H9 (cell line): ENCODE data around the gene MUC21. TPM values are rescaled to one million over a fixed set of nuclear protein-coding genes. Genes with fewer than 3 reads are reported as not detected.
A peak's percentile ranks its signal among the peaks of the same experiment; 100 is the strongest.

ENCODE experiments used
- DNase-seq: peaks from one replicate; pipeline ENCODE4 v3.0.0-alpha.2; 2017
- H2AFZ ChIP-seq: one replicate; pipeline ENCODE4 v1.6.1; 2013; ENCODE audit warnings: mild to moderate bottlenecking, low read length, control low read depth, moderate library complexity
- H2AK5ac ChIP-seq: 2 replicates; pipeline ENCODE4 v1.6.1; 2013; ENCODE audit warnings: low read length, control low read depth, mixed read lengths; ENCODE audit not compliant: insufficient read length
- H2BK120ac ChIP-seq: one replicate; pipeline ENCODE4 v1.6.1; 2013; ENCODE audit warnings: low read depth, mild to moderate bottlenecking, low read length, control low read depth, inconsistent platforms; ENCODE audit not compliant: poor library complexity, severe bottlenecking
- H2BK12ac ChIP-seq: 2 replicates; pipeline ENCODE4 v1.6.1; 2013; ENCODE audit warnings: low read length, control low read depth, mixed read lengths, low read depth; ENCODE audit not compliant: insufficient read length
- H2BK15ac ChIP-seq: 2 replicates; pipeline ENCODE4 v1.6.1; 2013; ENCODE audit warnings: low read depth, low read length, control low read depth
- H2BK20ac ChIP-seq: one replicate; pipeline ENCODE4 v1.6.1; 2013; ENCODE audit warnings: low read depth, mild to moderate bottlenecking, low read length, control low read depth, inconsistent platforms; ENCODE audit not compliant: poor library complexity, severe bottlenecking
- H2BK5ac ChIP-seq: 2 replicates; pipeline ENCODE4 v1.6.1; 2013; ENCODE audit warnings: low read length, control low read depth, mixed read lengths; ENCODE audit not compliant: insufficient read length
- H3K14ac ChIP-seq: 2 replicates; pipeline ENCODE4 v1.6.1; 2013; ENCODE audit warnings: low read length, control low read depth; ENCODE audit not compliant: insufficient read depth
- H3K18ac ChIP-seq: 2 replicates; pipeline ENCODE4 v1.6.1; 2013; ENCODE audit warnings: low read depth, mild to moderate bottlenecking, mixed read lengths, low read length, control low read depth; ENCODE audit not compliant: insufficient read length
- H3K23ac ChIP-seq: 2 replicates; pipeline ENCODE4 v1.6.1; 2013; ENCODE audit warnings: low read length, control low read depth, mixed read lengths, low read depth; ENCODE audit not compliant: insufficient read length
- H3K23me2 ChIP-seq: 2 replicates; pipeline ENCODE4 v1.6.1; 2013; ENCODE audit warnings: low read depth, mild to moderate bottlenecking, mixed read lengths, low read length, control low read depth; ENCODE audit not compliant: insufficient read length, poor library complexity, severe bottlenecking
- H3K27ac ChIP-seq: 2 replicates; pipeline ENCODE4 v1.5.1; 2013; ENCODE audit warnings: low read length, control low read depth, mixed read lengths, low read depth; ENCODE audit not compliant: insufficient read length
- H3K27me3 ChIP-seq: 2 replicates; pipeline ENCODE4 v1.6.1; 2013; ENCODE audit warnings: low read length, control low read depth, inconsistent platforms; ENCODE audit not compliant: insufficient read depth
- H3K4ac ChIP-seq: 2 replicates; pipeline ENCODE4 v1.6.1; 2013; ENCODE audit warnings: low read depth, mild to moderate bottlenecking, control low read depth, inconsistent platforms, low read length, moderate library complexity
- H3K4me1 ChIP-seq: 2 replicates; pipeline ENCODE4 v1.6.1; 2013; ENCODE audit warnings: low read length, control low read depth, inconsistent platforms; ENCODE audit not compliant: insufficient read depth
- H3K4me2 ChIP-seq: 2 replicates; pipeline ENCODE4 v1.6.1; 2013; ENCODE audit warnings: low read length, control low read depth, mixed read lengths; ENCODE audit not compliant: insufficient read length, insufficient read depth
- H3K56ac ChIP-seq: 2 replicates; pipeline ENCODE4 v1.6.1; 2013; ENCODE audit warnings: low read depth, mild to moderate bottlenecking, mixed read lengths, low read length, control low read depth; ENCODE audit not compliant: insufficient read length
- H3K79me1 ChIP-seq: 2 replicates; pipeline ENCODE4 v1.6.1; 2013; ENCODE audit warnings: low read depth, mild to moderate bottlenecking, moderate library complexity, low read length, control low read depth, inconsistent platforms; ENCODE audit not compliant: insufficient read depth, poor library complexity, severe bottlenecking
- H3K79me2 ChIP-seq: 2 replicates; pipeline ENCODE4 v1.6.1; 2013; ENCODE audit warnings: low read length, control low read depth, inconsistent platforms; ENCODE audit not compliant: insufficient read depth
- H3K9ac ChIP-seq: 2 replicates; pipeline ENCODE4 v1.6.1; 2013; ENCODE audit warnings: low read length, control low read depth, mixed read lengths; ENCODE audit not compliant: insufficient read length; ENCODE audit errors: extremely low read depth
- H3K9me3 ChIP-seq: one replicate; pipeline ENCODE4 v1.6.1; 2013; ENCODE audit warnings: low read depth, low read length, inconsistent platforms; ENCODE audit not compliant: control insufficient read depth
- H3T11ph ChIP-seq: one replicate; pipeline ENCODE4 v1.6.1; 2013; ENCODE audit warnings: mild to moderate bottlenecking, low read length, control low read depth, inconsistent platforms
- H4K20me1 ChIP-seq: one replicate; pipeline ENCODE4 v1.6.1; 2013; ENCODE audit not compliant: control insufficient read depth, insufficient read length, insufficient read depth
- H4K5ac ChIP-seq: 2 replicates; pipeline ENCODE4 v1.6.1; 2013; ENCODE audit warnings: low read depth, mild to moderate bottlenecking, mixed read lengths, low read length, control low read depth; ENCODE audit not compliant: insufficient read length
- H4K8ac ChIP-seq: replicated peaks from 2 replicates; pipeline ENCODE4 v1.6.1; 2013; ENCODE audit warnings: low read length, control low read depth, mixed read lengths, low read depth; ENCODE audit not compliant: insufficient read length
- H4K91ac ChIP-seq: 2 replicates; pipeline ENCODE4 v1.6.1; 2013; ENCODE audit warnings: low read depth, mild to moderate bottlenecking, moderate library complexity, mixed read lengths, low read length, control low read depth; ENCODE audit not compliant: insufficient read length
- H3K27ac Mint-ChIP-seq, 3 experiments: 2 replicates in 2 of 3; 3 replicates in 1 of 3; pipeline ENCODE4 v1.8.0; 2020 to 2021; ENCODE audit warnings: mixed read lengths in 3 of 3, mild to moderate bottlenecking in 1 of 3, moderate library complexity in 1 of 3
- H3K27me3 Mint-ChIP-seq: 2 replicates; pipeline ENCODE4 v1.8.0; 2021; ENCODE audit warnings: low read depth, mild to moderate bottlenecking, moderate library complexity, mixed read lengths
- H3K36me3 Mint-ChIP-seq, 3 experiments: 2 replicates in 2 of 3; 3 replicates in 1 of 3; pipeline ENCODE4 v1.8.0; 2020 to 2021; ENCODE audit warnings: low read depth in 3 of 3, mixed read lengths in 3 of 3; ENCODE audit not compliant: insufficient read depth in 1 of 3
- H3K4me1 Mint-ChIP-seq, 2 experiments: 2 replicates each; pipeline ENCODE4 v1.8.0; 2020; ENCODE audit warnings: mixed read lengths in 2 of 2
- H3K4me3 Mint-ChIP-seq, 2 experiments: 2 replicates in 1 of 2; 3 replicates in 1 of 2; pipeline ENCODE4 v1.8.0; 2020 to 2021; ENCODE audit warnings: mild to moderate bottlenecking in 2 of 2, mixed read lengths in 2 of 2, moderate library complexity in 1 of 2
- H3K9me3 Mint-ChIP-seq, 2 experiments: 2 replicates in 1 of 2; 3 replicates in 1 of 2; pipeline ENCODE4 v1.8.0; 2020; ENCODE audit warnings: mild to moderate bottlenecking in 2 of 2, mixed read lengths in 2 of 2, moderate library complexity in 1 of 2
- WGBS: extraction: QIAGEN DNeasy Blood & Tissue Kit; methylation state at CpG from one replicate; pipeline ENCODE4 v1.1.7; 2013; ENCODE audit warnings: missing lambda C conversion rate, low lambda C conversion rate, mixed read lengths; ENCODE audit not compliant: insufficient read length; ENCODE audit errors: extremely low coverage; 5-methylcytosine and 5-hydroxymethylcytosine counted together
- total RNA-seq: library from RNA; stranded (reverse); gene quantifications from 2 replicates; pipeline ENCODE4 v1.2.1, GENCODE V29; 2021
- TF ChIP-seq, protein P1 (sequence below): fragments of 200-600 bp; sonication (generic); conservative IDR thresholded peaks from 3 replicates; pipeline ENCODE4 v1.8.0; 2021; ENCODE audit warnings: antibody characterized with exemption, mild to moderate bottlenecking

Gene MUC21
- total RNA-seq, 1 experiment from 2014 or later: not detected

DNA sequence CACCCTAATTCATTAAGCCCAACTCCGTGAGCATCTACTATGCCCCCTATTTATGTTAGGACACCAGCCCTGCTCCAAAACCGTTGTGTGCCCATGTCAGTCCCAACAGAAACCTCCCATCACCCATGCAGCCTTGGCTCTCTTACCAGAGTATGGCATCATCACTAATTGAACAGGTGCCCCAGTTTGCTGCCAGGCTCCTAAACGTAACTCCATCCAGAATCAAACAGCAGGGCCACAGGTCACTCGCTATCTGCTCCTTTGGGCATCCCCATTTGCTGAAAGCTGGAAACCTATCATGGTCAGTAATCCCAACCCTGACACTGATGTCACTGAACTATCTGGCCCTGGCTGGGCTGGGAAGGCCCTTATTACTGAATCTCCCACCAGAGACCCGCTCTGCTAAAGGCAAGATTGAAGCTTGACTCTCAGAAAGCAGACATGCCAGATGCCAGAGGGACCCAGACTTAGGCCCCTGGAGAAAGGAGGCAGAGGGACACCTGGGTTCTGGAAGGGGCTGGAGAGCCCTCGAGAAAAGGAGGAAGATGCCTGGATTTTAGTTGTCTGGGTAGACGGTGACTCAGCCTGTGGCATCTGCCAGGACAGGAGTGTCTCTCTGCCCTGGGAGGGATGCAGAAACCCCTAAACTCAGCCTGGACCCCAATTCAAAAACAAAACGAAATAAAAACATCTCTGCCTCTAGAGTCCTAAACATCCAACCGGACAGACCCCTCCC lies 28.7 kb upstream of the MUC21 start:
- Histone ChIP-seq H2BK15ac (no peak overlapping the region), H4K5ac (no peak overlapping the region), H3K4ac (no peak overlapping the region), H3K79me2 (no peaks in the 10 kb centered on the region), H2BK20ac (no peak overlapping the region), H4K20me1 (no peaks in the 10 kb centered on the region), H3K23me2 (peaks cover 5% of the 10 kb centered on the region), H4K91ac (no peak overlapping the region), H2BK120ac (no peak overlapping the region), H3K18ac (no peak overlapping the region), H3K14ac (no peak overlapping the region; the same call in 1 of the 2 replicates), H4K8ac (no peak overlapping the region), H3K23ac (no peak overlapping the region), H3K27me3 (no peaks in the 10 kb centered on the region; the same call in 1 of the 2 replicates), H3K9ac (no peak overlapping the region), H2BK5ac (no peak overlapping the region), H3K9me3 (no peaks in the 10 kb centered on the region), H2AFZ (no peak overlapping the region), H3K27ac (no peak overlapping the region), H3K4me2 (peak overlapping the region; percentile 44), H3K56ac (no peak overlapping the region), H3K4me1 (no peaks in the 10 kb centered on the region), H3K79me1 (no peaks in the 10 kb centered on the region), H2AK5ac (no peak overlapping the region), H3T11ph (no peak overlapping the region), H2BK12ac (no peak overlapping the region)
- TF ChIP-seq, protein P1, sequence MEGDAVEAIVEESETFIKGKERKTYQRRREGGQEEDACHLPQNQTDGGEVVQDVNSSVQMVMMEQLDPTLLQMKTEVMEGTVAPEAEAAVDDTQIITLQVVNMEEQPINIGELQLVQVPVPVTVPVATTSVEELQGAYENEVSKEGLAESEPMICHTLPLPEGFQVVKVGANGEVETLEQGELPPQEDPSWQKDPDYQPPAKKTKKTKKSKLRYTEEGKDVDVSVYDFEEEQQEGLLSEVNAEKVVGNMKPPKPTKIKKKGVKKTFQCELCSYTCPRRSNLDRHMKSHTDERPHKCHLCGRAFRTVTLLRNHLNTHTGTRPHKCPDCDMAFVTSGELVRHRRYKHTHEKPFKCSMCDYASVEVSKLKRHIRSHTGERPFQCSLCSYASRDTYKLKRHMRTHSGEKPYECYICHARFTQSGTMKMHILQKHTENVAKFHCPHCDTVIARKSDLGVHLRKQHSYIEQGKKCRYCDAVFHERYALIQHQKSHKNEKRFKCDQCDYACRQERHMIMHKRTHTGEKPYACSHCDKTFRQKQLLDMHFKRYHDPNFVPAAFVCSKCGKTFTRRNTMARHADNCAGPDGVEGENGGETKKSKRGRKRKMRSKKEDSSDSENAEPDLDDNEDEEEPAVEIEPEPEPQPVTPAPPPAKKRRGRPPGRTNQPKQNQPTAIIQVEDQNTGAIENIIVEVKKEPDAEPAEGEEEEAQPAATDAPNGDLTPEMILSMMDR: no peak
- no peak for DNase-seq
- peaks cover 14 to 26% of the 10 kb centered on the region in 2 experiments for H3K4me1 Mint-ChIP-seq
- peaks cover 76% of the 10 kb centered on the region for H3K27me3 Mint-ChIP-seq
- peak overlapping the region in 1 of 3 experiments; percentile 8; a peak in 1 of 7 replicates for H3K27ac Mint-ChIP-seq
- peak overlapping the region; percentile 59 to 67 for H3K4me3 Mint-ChIP-seq
- H3K36me3 Mint-ChIP-seq: no peaks in the 10 kb centered on the region; a peak in 1 of 7 replicates
- peaks cover 0 to 7% of the 10 kb centered on the region in 2 experiments; a peak in 3 of 5 replicates for H3K9me3 Mint-ChIP-seq
- no CpG with 5 or more reads among the region's 9 CpGs for WGBS
